Naive B cell (primary cell): Measurements from ENCODE around the gene UBE4B. TPM values are rescaled to one million over a fixed set of nuclear protein-coding genes. Genes with fewer than 3 reads are reported as not detected.
"Not testable (repeated sequence)": the region's sequence is repeated elsewhere in the genome, so short reads cannot be mapped to it uniquely, and the experiment has no call there.

Experiments
- ATAC-seq, 2 donors: fragments of 150-1000 bp; cut with Tn5 transposase; 2 replicates each; pipeline ENCODE4 v1.10.0; 2021; ENCODE audit warnings: low read depth in 2 of 2, mild to moderate bottlenecking in 2 of 2, moderate library complexity in 2 of 2
- DNase-seq: peaks from one replicate; pipeline ENCODE4 v3.0.0; 2022
- H3K27ac Mint-ChIP-seq, 6 donors: one replicate each; pipeline ENCODE4 v1.8.0; 2020 to 2022; ENCODE audit warnings: mild to moderate bottlenecking in 6 of 6, mixed read lengths in 6 of 6, moderate library complexity in 5 of 6, inconsistent platforms in 2 of 6
- H3K27me3 Mint-ChIP-seq, 3 donors: one replicate each; pipeline ENCODE4 v1.8.0; 2021 to 2022; ENCODE audit warnings: mixed read lengths in 3 of 3, mild to moderate bottlenecking in 1 of 3
- H3K36me3 Mint-ChIP-seq, 2 donors: one replicate each; pipeline ENCODE4 v1.8.0; 2020 to 2022; ENCODE audit warnings: mixed read lengths in 2 of 2, inconsistent platforms in 1 of 2, mild to moderate bottlenecking in 1 of 2
- H3K4me1 Mint-ChIP-seq, 3 donors: one replicate each; pipeline ENCODE4 v1.8.0; 2020 to 2022; ENCODE audit warnings: mixed read lengths in 3 of 3, inconsistent platforms in 1 of 3, mild to moderate bottlenecking in 1 of 3, moderate library complexity in 1 of 3
- H3K4me3 Mint-ChIP-seq, 8 donors: one replicate each; pipeline ENCODE4 v1.8.0; 2020 to 2022; ENCODE audit warnings: mild to moderate bottlenecking in 8 of 8, mixed read lengths in 8 of 8, moderate library complexity in 8 of 8, inconsistent platforms in 2 of 8
- H3K9me3 Mint-ChIP-seq, 7 donors: one replicate each; pipeline ENCODE4 v1.8.0; 2020 to 2022; ENCODE audit warnings: mixed read lengths in 7 of 7, mild to moderate bottlenecking in 5 of 7, inconsistent platforms in 2 of 7, moderate library complexity in 1 of 7
- polyA plus RNA-seq, 6 donors: library from polyadenylated mRNA; unstranded; fragments of 300-500 nt; fragmentation: Illumina TruSeq; gene quantifications; one replicate each; pipeline ENCODE4 v1.2.3, GENCODE V29; 2021; ENCODE audit warnings: low read depth in 6 of 6

The UBE4B gene
- polyA plus RNA-seq, 6 donors from 2014 or later: 2.0 to 11.7 (median 7.8) TPM

- H3K4me3 Mint-ChIP-seq: no peak overlapping the region
- DNase-seq: no peak
- no peaks in the 10 kb centered on the region for H3K36me3 Mint-ChIP-seq
- no peak for ATAC-seq
- H3K4me1 Mint-ChIP-seq: no peaks in the 10 kb centered on the region
- no peak overlapping the region for H3K27ac Mint-ChIP-seq
- H3K9me3 Mint-ChIP-seq: peaks cover 0 to 2% (median 0%) of the 10 kb centered on the region in 7 donors
- H3K27me3 Mint-ChIP-seq: peaks cover 0 to 5% (median 0%) of the 10 kb centered on the region in 3 donors
Measured at GRCh38 chr1:10019561-10019960, 13.2 kb upstream of the UBE4B start.

- Mint-ChIP-seq H3K27me3 (peaks cover 0 to 5% (median 0%) of the 10 kb centered on the region in 3 donors), H3K4me3 (no peak overlapping the region), H3K9me3 (peaks cover 0 to 2% (median 0%) of the 10 kb centered on the region in 7 donors), H3K4me1 (no peaks in the 10 kb centered on the region), H3K27ac (no peak overlapping the region), H3K36me3 (no peaks in the 10 kb centered on the region)
- no peak for ATAC-seq
- DNase-seq: no peak
Measured at GRCh38 chr1:10020086-10020485, 12.7 kb upstream of the UBE4B start.

- not testable (repeated sequence) for H3K27me3 Mint-ChIP-seq, H3K27ac Mint-ChIP-seq, H3K9me3 Mint-ChIP-seq, DNase-seq, H3K4me1 Mint-ChIP-seq, H3K36me3 Mint-ChIP-seq, ATAC-seq, H3K4me3 Mint-ChIP-seq
Measured at GRCh38 chr1:10020678-10021077, 12.1 kb upstream of the UBE4B start.

- not testable (repeated sequence) for H3K36me3 Mint-ChIP-seq, DNase-seq, H3K27me3 Mint-ChIP-seq
Measured at GRCh38 chr1:10021992-10022391, 10.8 kb upstream of the UBE4B start.

GRCh38 chr1:10022656-10023055 lies 10.1 kb upstream of the UBE4B start:
- Mint-ChIP-seq H3K27ac (no peak overlapping the region), H3K4me1 (no peaks in the 10 kb centered on the region), H3K36me3 (no peaks in the 10 kb centered on the region), H3K27me3 (peaks cover 0 to under 1% (median 0%) of the 10 kb centered on the region in 3 donors), H3K9me3 (peaks cover 0 to 2% (median 0%) of the 10 kb centered on the region in 7 donors), H3K4me3 (no peak overlapping the region)
- DNase-seq (no peak), ATAC-seq (no peak)

More at GRCh38 chr1:10021992-10022391, 10.8 kb upstream of the UBE4B start:
- not testable (repeated sequence) for H3K27ac Mint-ChIP-seq, ATAC-seq, H3K4me1 Mint-ChIP-seq, H3K9me3 Mint-ChIP-seq, H3K4me3 Mint-ChIP-seq

- peaks cover 0 to 2% (median 0%) of the 10 kb centered on the region in 7 donors for H3K9me3 Mint-ChIP-seq
- H3K27ac Mint-ChIP-seq: no peak overlapping the region
- H3K27me3 Mint-ChIP-seq: no peaks in the 10 kb centered on the region
- H3K4me3 Mint-ChIP-seq: no peak overlapping the region
- ATAC-seq (no peak), DNase-seq (no peak)
- H3K36me3 Mint-ChIP-seq: no peaks in the 10 kb centered on the region
- H3K4me1 Mint-ChIP-seq: no peaks in the 10 kb centered on the region
Measured at GRCh38 chr1:10025354-10025753, 7.4 kb upstream of the UBE4B start.

GRCh38 chr1:10027027-10027426 lies 5.7 kb upstream of the UBE4B start:
- Mint-ChIP-seq H3K27me3 (no peaks in the 10 kb centered on the region), H3K9me3 (peaks cover 0 to 2% (median 0%) of the 10 kb centered on the region in 7 donors), H3K27ac (no peak overlapping the region), H3K4me3 (no peak overlapping the region), H3K4me1 (peaks cover 0 to 1% (median 0%) of the 10 kb centered on the region in 3 donors), H3K36me3 (no peaks in the 10 kb centered on the region)
- DNase-seq: no peak
- no peak for ATAC-seq

- H3K27ac Mint-ChIP-seq, ATAC-seq, DNase-seq, H3K9me3 Mint-ChIP-seq, H3K36me3 Mint-ChIP-seq, H3K4me3 Mint-ChIP-seq, H3K27me3 Mint-ChIP-seq: not testable (repeated sequence)
- peaks cover 12 to 19% (median 13%) of the 10 kb centered on the region in 3 donors for H3K4me1 Mint-ChIP-seq
Measured at GRCh38 chr1:10028956-10029500, 3.7 kb upstream of the UBE4B start.

- Mint-ChIP-seq H3K36me3 (no peaks in the 10 kb centered on the region), H3K9me3 (no peaks in the 10 kb centered on the region), H3K4me3 (peak overlapping the region in 1 of 8 donors; percentile 15), H3K27ac (peak overlapping the region in 1 of 6 donors; percentile 39), H3K4me1 (peaks cover 20 to 30% (median 26%) of the 10 kb centered on the region in 3 donors), H3K27me3 (no peaks in the 10 kb centered on the region)
- no peak for DNase-seq
- no peak for ATAC-seq
Measured at GRCh38 chr1:10031461-10031860, 1.3 kb upstream of the UBE4B start.

GRCh38 chr1:10033359-10033845 lies 644 bp downstream of the UBE4B start:
- ATAC-seq (peak; percentile 6 to 14), DNase-seq (no peak)
- H3K4me1 Mint-ChIP-seq: peaks cover 20 to 30% (median 26%) of the 10 kb centered on the region in 3 donors
- H3K9me3 Mint-ChIP-seq: no peaks in the 10 kb centered on the region
- no peaks in the 10 kb centered on the region for H3K27me3 Mint-ChIP-seq
- H3K27ac Mint-ChIP-seq: peak overlapping the region; percentile 85 to 99 (median 96)
- peak overlapping the region; percentile 94 to 99 (median 96) for H3K4me3 Mint-ChIP-seq
- no peaks in the 10 kb centered on the region for H3K36me3 Mint-ChIP-seq

GRCh38 chr1:10042746-10043145 lies 10.0 kb downstream of the UBE4B start:
- H3K27me3 Mint-ChIP-seq: no peaks in the 10 kb centered on the region
- no peaks in the 10 kb centered on the region for H3K9me3 Mint-ChIP-seq
- no peak overlapping the region for H3K4me3 Mint-ChIP-seq
- H3K27ac Mint-ChIP-seq: no peak overlapping the region
- peaks cover 3 to 7% of the 10 kb centered on the region in 2 donors for H3K36me3 Mint-ChIP-seq
- ATAC-seq (no peak), DNase-seq (no peak)
- H3K4me1 Mint-ChIP-seq: peaks cover 21 to 36% (median 25%) of the 10 kb centered on the region in 3 donors

- Mint-ChIP-seq H3K36me3 (peaks cover 7 to 9% of the 10 kb centered on the region in 2 donors), H3K9me3 (no peaks in the 10 kb centered on the region), H3K4me3 (peak overlapping the region in 1 of 8 donors; percentile 42), H3K4me1 (peaks cover 27 to 41% (median 27%) of the 10 kb centered on the region in 3 donors), H3K27me3 (no peaks in the 10 kb centered on the region), H3K27ac (peak overlapping the region in 3 of 6 donors; percentile 7 to 46 (median 15))
- DNase-seq (no peak), ATAC-seq (no peak)
Measured at GRCh38 chr1:10045480-10046355, 13.0 kb downstream of the UBE4B start.

GRCh38 chr1:10046356-10047085 lies 13.8 kb downstream of the UBE4B start:
- ATAC-seq (no peak), DNase-seq (no peak)
- Mint-ChIP-seq H3K27ac (no peak overlapping the region), H3K9me3 (no peaks in the 10 kb centered on the region), H3K27me3 (no peaks in the 10 kb centered on the region), H3K36me3 (peaks cover 7 to 9% of the 10 kb centered on the region in 2 donors), H3K4me3 (no peak overlapping the region), H3K4me1 (peaks cover 24 to 41% (median 27%) of the 10 kb centered on the region in 3 donors)
